Measurements from ENCODE around the gene MAPK4.

GRCh38 chr18:50686409-50686808 is 126.5 kb downstream of the MAPK4 start:
- TF ChIP-seq SUZ12 (IDR thresholded peaks at IDR 0.05) (no peak), SP1 (IDR thresholded peaks at IDR 0.05) (no peak)

Data from HEK293T (cell line).